A549 (cell line): ENCODE data around the gene CCKAR. TPM values are rescaled to one million over a fixed set of nuclear protein-coding genes. Genes with fewer than 3 reads are reported as not detected.

Experiments used
- ATAC-seq, 2 experiments: fragments of 200-7000 bp in 1 of 2; fragments of >200 bp in 1 of 2; cut with Nextera tagmentation in 1 of 2; cut with Tn5 transposase in 1 of 2; 3 replicates each; pipeline versions ENCODE4 v1.8.0 to v1.9.1; 2018 to 2020; ENCODE audit warnings: mild to moderate bottlenecking in 1 of 2, moderate library complexity in 1 of 2
- CTCF ChIA-PET: fragments of 300-600 bp; sonication (Branson Sonifier 250); formaldehyde crosslinking; extraction: SDS; loops from one replicate; lab custom pipeline; 2021; ENCODE audit warnings: antibody characterized with exemption, inconsistent platforms; lab: Yijun Ruan, JAX
- POLR2A ChIA-PET: fragments of 350-600 bp; formaldehyde crosslinking; extraction: SDS; loops from one replicate; lab custom pipeline; 2021; ENCODE audit warnings: antibody characterized with exemption, inconsistent platforms; lab: Yijun Ruan, JAX
- DNase-seq, 2 experiments: peaks; one replicate each; pipeline versions ENCODE4 v3.0.0 to v3.0.0-alpha.2; 2011 to 2016; ENCODE audit warnings: low read depth in 1 of 2, low spot score in 1 of 2
- FAIRE-seq: peaks from 2 replicates; lab custom pipeline; 2011; peaks lifted over from hg19 to GRCh38; lab: Jason Lieb, UNC
- H3K27ac ChIP-seq, 2 experiments: fragments of >200 bp; sonication (Bioruptor Twin); formaldehyde crosslinking; 3 replicates each; pipeline ENCODE4 v1.5.1; 2016 to 2017
- H3K4me1 ChIP-seq: fragments of >200 bp; sonication (Bioruptor Twin); formaldehyde crosslinking; 3 replicates; pipeline ENCODE4 v1.6.1; 2016
- H3K4me2 ChIP-seq: fragments of >200 bp; sonication (Bioruptor Twin); formaldehyde crosslinking; 3 replicates; pipeline ENCODE4 v1.6.1; 2016
- H3K4me3 ChIP-seq: fragments of >200 bp; sonication (Bioruptor Twin); formaldehyde crosslinking; 3 replicates; pipeline ENCODE4 v1.5.1; 2016
- H3K9me3 ChIP-seq: fragments of >200 bp; sonication (Bioruptor Twin); formaldehyde crosslinking; 3 replicates; pipeline ENCODE4 v1.6.1; 2016
- CBX8 ChIP-seq: fragments of 200-600 bp; sonication (generic); IDR thresholded peaks from 2 replicates; pipeline ENCODE4 v1.6.1; 2016
- EP300 ChIP-seq, 2 experiments: fragments of >200 bp; sonication (Bioruptor Twin); formaldehyde crosslinking; IDR thresholded peaks; 2 replicates in 1 of 2; 3 replicates in 1 of 2; pipeline ENCODE4 v1.6.1; 2016 to 2017
- HDAC2 ChIP-seq: fragments of 200-600 bp; sonication (generic); IDR thresholded peaks from 2 replicates; pipeline ENCODE4 v1.6.1; 2016
- HOXB5 ChIP-seq: fragments of 250-450 bp; sonication (Bioruptor Pico); IDR thresholded peaks from 2 replicates; pipeline ENCODE4 v1.5.0; 2020; ENCODE audit warnings: mild to moderate bottlenecking, moderate library complexity
- JUNB ChIP-seq: fragments of >200 bp; sonication (Bioruptor Twin); formaldehyde crosslinking; IDR thresholded peaks from 2 replicates; pipeline ENCODE4 v1.6.1; 2016
- KDM5A ChIP-seq: fragments of 200-600 bp; sonication (generic); IDR thresholded peaks from 2 replicates; pipeline ENCODE4 v1.6.1; 2016; ENCODE audit warnings: antibody characterized with exemption, mild to moderate bottlenecking
- MAFK ChIP-seq: fragments of 450-650 bp; IDR thresholded peaks from 2 replicates; pipeline ENCODE4 v1.6.1; 2014; ENCODE audit not compliant: partially characterized antibody
- NFE2L2 ChIP-seq: fragments of 150-350 bp; conservative IDR thresholded peaks from 2 replicates; pipeline ENCODE4 v1.6.1; 2014; ENCODE audit warnings: low read length
- POLR2AphosphoS2 ChIP-seq: conservative IDR thresholded peaks from 2 replicates; pipeline ENCODE4 v1.6.1; 2012; ENCODE audit warnings: low read length, improper control_type of control experiment, inconsistent platforms
- RNF2 ChIP-seq: fragments of 200-600 bp; sonication (generic); IDR thresholded peaks from 2 replicates; pipeline ENCODE4 v1.6.1; 2016; ENCODE audit warnings: low read depth, mild to moderate bottlenecking, antibody characterized with exemption, moderate library complexity, borderline replicate concordance
- SREBF2 ChIP-seq: fragments of 450-650 bp; IDR thresholded peaks from 2 replicates; pipeline ENCODE4 v1.6.1; 2014; ENCODE audit warnings: mild to moderate bottlenecking, moderate library complexity
- ZFP36 ChIP-seq: fragments of 450-650 bp; IDR thresholded peaks from 2 replicates; pipeline ENCODE4 v1.6.1; 2014; ENCODE audit warnings: borderline replicate concordance; ENCODE audit not compliant: partially characterized antibody
- ZNF302 ChIP-seq: fragments of 250-450 bp; sonication (Bioruptor Pico); IDR thresholded peaks from 2 replicates; pipeline ENCODE4 v1.9.0; 2021; ENCODE audit warnings: inconsistent platforms, mild to moderate bottlenecking, moderate library complexity
- WGBS: methylation state at CpG from one replicate; pipeline ENCODE4 v1.1.6; 2017; ENCODE audit errors: missing lambda C conversion rate; 5-methylcytosine and 5-hydroxymethylcytosine counted together
- polyA plus RNA-seq, 4 experiments: library from polyadenylated mRNA; depleted of rRNA in 3 of 4; stranded (reverse); fragments of >200 nt; fragmentation: RNase III in 1 of 4; extraction: RNeasy Plus Mini Kit Qiagen cat#74134 plus additional on column Dnase treatment in 1 of 4; gene quantifications; 2 replicates in 3 of 4; 3 replicates in 1 of 4; pipeline ENCODE4 v1.2.3, GENCODE V29; 2011 to 2017
- TF ChIP-seq, protein P1 (sequence below): fragments of 200-600 bp; sonication (generic); IDR thresholded peaks from 2 replicates; pipeline ENCODE4 v1.6.1; 2016; ENCODE audit warnings: antibody characterized with exemption, mild to moderate bottlenecking, moderate library complexity
- TF ChIP-seq, protein P2 (sequence below): fragments of 150-350 bp; IDR thresholded peaks from 2 replicates; pipeline ENCODE4 v1.6.1; 2014; ENCODE audit warnings: low read depth, mild to moderate bottlenecking, low read length
- TF ChIP-seq, protein P3 (sequence below): IDR thresholded peaks from 2 replicates; pipeline ENCODE4 v1.6.1; 2012; ENCODE audit warnings: low read depth, borderline replicate concordance

CCKAR gene
- polyA plus RNA-seq, 2 of the 4 experiments (the other 2 are of a cell fraction): not detected

DNA sequence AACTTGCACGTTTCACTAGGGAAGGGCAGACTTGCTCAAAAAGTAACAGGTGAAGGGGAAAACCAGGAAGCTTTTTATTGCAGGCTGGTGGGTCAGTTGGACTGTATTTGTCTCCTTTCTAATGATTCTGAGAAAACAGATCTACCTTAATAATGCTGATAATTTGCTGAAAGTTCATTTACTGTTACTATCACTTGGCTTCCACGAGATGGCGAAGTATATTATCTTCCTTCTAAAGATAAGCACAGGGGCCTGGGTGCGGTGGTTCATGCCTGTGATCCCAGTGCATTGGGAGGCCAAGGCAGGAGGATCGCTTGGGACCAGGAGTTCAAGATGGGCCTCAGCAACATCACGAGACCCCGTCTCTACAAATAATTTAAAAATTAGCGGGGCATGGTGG lies 16.4 kb downstream of the CCKAR start:
- TF ChIP-seq, protein P1, sequence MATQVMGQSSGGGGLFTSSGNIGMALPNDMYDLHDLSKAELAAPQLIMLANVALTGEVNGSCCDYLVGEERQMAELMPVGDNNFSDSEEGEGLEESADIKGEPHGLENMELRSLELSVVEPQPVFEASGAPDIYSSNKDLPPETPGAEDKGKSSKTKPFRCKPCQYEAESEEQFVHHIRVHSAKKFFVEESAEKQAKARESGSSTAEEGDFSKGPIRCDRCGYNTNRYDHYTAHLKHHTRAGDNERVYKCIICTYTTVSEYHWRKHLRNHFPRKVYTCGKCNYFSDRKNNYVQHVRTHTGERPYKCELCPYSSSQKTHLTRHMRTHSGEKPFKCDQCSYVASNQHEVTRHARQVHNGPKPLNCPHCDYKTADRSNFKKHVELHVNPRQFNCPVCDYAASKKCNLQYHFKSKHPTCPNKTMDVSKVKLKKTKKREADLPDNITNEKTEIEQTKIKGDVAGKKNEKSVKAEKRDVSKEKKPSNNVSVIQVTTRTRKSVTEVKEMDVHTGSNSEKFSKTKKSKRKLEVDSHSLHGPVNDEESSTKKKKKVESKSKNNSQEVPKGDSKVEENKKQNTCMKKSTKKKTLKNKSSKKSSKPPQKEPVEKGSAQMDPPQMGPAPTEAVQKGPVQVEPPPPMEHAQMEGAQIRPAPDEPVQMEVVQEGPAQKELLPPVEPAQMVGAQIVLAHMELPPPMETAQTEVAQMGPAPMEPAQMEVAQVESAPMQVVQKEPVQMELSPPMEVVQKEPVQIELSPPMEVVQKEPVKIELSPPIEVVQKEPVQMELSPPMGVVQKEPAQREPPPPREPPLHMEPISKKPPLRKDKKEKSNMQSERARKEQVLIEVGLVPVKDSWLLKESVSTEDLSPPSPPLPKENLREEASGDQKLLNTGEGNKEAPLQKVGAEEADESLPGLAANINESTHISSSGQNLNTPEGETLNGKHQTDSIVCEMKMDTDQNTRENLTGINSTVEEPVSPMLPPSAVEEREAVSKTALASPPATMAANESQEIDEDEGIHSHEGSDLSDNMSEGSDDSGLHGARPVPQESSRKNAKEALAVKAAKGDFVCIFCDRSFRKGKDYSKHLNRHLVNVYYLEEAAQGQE: no peak
- TF ChIP-seq HDAC2: no peak
- ChIA-PET CTCF (interaction anchor here (0.6 to 1.6 kb wide), 3 partner anchors 13 to 15 kb away, joined by 3 to 4 read pairs (median 3); no protein-coding TSS in a partner anchor), POLR2A (no interaction called here)
- FAIRE-seq (no peak), ATAC-seq (no peak), DNase-seq (no peak)
- H3K4me1 ChIP-seq: no peaks in the 10 kb centered on the region
- H3K27ac ChIP-seq: no peak overlapping the region
- H3K4me2 ChIP-seq: no peak overlapping the region
- no peak overlapping the region for H3K4me3 ChIP-seq
- 65% methylated on average over 8 of the region's 8 CpGs for WGBS
- no peaks in the 10 kb centered on the region for H3K9me3 ChIP-seq

DNA sequence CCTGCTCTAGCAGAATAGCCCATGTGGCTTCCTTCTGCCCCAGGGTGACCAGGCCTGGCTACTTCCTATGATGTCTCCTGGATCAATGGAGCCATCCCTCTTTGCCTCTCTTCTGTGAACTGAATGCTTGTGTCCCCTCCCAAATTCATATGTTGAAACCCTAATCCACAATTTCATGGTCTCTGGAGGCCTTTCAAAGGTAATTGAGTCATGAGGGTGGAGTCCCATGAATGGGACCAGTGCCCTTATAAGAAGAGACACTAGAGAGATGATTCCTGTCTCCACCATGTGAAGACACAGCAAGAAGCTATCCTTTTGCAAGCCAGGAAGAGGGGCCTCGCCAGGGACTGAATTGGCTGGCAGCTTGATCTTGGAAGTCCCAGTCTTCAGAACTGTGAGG lies 18.4 kb downstream of the CCKAR start:
- ATAC-seq (no peak), DNase-seq (no peak), FAIRE-seq (no peak)
- Histone ChIP-seq H3K4me2 (no peak overlapping the region), H3K9me3 (no peaks in the 10 kb centered on the region), H3K4me1 (no peaks in the 10 kb centered on the region), H3K4me3 (no peak overlapping the region), H3K27ac (no peak overlapping the region)
- TF ChIP-seq, protein P2, sequence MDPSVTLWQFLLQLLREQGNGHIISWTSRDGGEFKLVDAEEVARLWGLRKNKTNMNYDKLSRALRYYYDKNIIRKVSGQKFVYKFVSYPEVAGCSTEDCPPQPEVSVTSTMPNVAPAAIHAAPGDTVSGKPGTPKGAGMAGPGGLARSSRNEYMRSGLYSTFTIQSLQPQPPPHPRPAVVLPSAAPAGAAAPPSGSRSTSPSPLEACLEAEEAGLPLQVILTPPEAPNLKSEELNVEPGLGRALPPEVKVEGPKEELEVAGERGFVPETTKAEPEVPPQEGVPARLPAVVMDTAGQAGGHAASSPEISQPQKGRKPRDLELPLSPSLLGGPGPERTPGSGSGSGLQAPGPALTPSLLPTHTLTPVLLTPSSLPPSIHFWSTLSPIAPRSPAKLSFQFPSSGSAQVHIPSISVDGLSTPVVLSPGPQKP: no peak
- no peak for TF ChIP-seq SREBF2
- POLR2A ChIA-PET: no interaction called here
- WGBS: 0% methylated on average over 1 of the region's 1 CpG
- CTCF ChIA-PET: no interaction called here

DNA sequence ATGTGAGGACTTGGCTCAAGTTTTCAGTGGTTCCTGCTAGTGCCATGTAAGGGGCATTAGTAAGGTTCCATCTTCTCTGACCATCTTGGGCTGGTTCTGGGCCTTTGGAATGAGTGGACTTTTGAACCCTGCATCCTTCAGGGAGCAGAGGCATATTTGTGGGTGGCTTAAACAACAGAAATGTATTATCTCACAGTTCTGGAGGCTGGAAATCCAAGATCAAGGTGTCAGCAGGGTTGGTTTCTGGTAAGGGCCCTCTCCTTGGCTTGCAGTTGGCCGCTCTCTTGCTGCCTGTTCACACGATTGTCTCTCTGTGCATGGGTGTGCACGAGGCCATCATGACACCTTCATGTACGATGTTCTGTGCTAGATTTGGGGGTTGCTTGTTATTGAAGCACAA lies 21.3 kb downstream of the CCKAR start:
- POLR2A ChIA-PET: no interaction called here
- 0% methylated on average over 2 of the region's 4 CpGs for WGBS
- Histone ChIP-seq H3K9me3 (no peaks in the 10 kb centered on the region), H3K4me2 (no peak overlapping the region), H3K4me3 (no peak overlapping the region), H3K4me1 (no peaks in the 10 kb centered on the region), H3K27ac (no peak overlapping the region)
- TF ChIP-seq MAFK: no peak
- no peak for TF ChIP-seq ZFP36
- no peak for TF ChIP-seq HOXB5
- no peak for TF ChIP-seq RNF2
- TF ChIP-seq POLR2AphosphoS2: no peak
- TF ChIP-seq CBX8: no peak
- no peak for TF ChIP-seq KDM5A
- no peak for TF ChIP-seq NFE2L2
- TF ChIP-seq, protein P1: no peak
- no peak for TF ChIP-seq JUNB
- TF ChIP-seq, protein P2: no peak
- no peak for TF ChIP-seq EP300 (IDR thresholded peaks at IDR 0.05)
- TF ChIP-seq SREBF2: no peak
- TF ChIP-seq ZNF302 (CRISPR knock-in tag): no peak
- TF ChIP-seq, protein P3, sequence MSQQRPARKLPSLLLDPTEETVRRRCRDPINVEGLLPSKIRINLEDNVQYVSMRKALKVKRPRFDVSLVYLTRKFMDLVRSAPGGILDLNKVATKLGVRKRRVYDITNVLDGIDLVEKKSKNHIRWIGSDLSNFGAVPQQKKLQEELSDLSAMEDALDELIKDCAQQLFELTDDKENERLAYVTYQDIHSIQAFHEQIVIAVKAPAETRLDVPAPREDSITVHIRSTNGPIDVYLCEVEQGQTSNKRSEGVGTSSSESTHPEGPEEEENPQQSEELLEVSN: no peak
- CTCF ChIA-PET: no interaction called here
- FAIRE-seq: no peak
- no peak for DNase-seq
- ATAC-seq: no peak
